ENCODE results near the gene IGFLR1. TPM values are rescaled to one million over a fixed set of nuclear protein-coding genes. Genes with fewer than 3 reads are reported as not detected.

The IGFLR1 gene
- total RNA-seq, 1 donor from 2014 or later = 17.1 TPM

- H3K4me3 ChIP-seq = no peak overlapping the region
- DNase-seq (no peak), ATAC-seq (no peak)
- no peaks in the 10 kb centered on the region for H3K36me3 ChIP-seq
- H3K4me1 ChIP-seq = peaks cover 12% of the 10 kb centered on the region
- no peaks in the 10 kb centered on the region for H3K9me3 ChIP-seq
- no peak overlapping the region for H3K27ac ChIP-seq
- no peak for TF ChIP-seq CTCF (IDR thresholded peaks at IDR 0.05)
- H3K27me3 ChIP-seq (ENCODE audit: low read depth) = no peaks in the 10 kb centered on the region
- intact Hi-C loops (cut with DNase I) = no loop called here
Measured at GRCh38 chr19:35713506-35713850, 28.8 kb downstream of the IGFLR1 start.

- intact Hi-C loops (cut with DNase I) = no loop called here
- no peak overlapping the region for H3K4me3 ChIP-seq
- DNase-seq (no peak), ATAC-seq (no peak)
- H3K27me3 ChIP-seq (ENCODE audit: low read depth) = no peaks in the 10 kb centered on the region
- no peak overlapping the region for H3K27ac ChIP-seq
- no peaks in the 10 kb centered on the region for H3K9me3 ChIP-seq
- TF ChIP-seq CTCF (IDR thresholded peaks at IDR 0.05) = no peak
- H3K4me1 ChIP-seq = peaks cover 11% of the 10 kb centered on the region
- no peaks in the 10 kb centered on the region for H3K36me3 ChIP-seq
Measured at GRCh38 chr19:35712567-35713505, 29.4 kb downstream of the IGFLR1 start.

DNA sequence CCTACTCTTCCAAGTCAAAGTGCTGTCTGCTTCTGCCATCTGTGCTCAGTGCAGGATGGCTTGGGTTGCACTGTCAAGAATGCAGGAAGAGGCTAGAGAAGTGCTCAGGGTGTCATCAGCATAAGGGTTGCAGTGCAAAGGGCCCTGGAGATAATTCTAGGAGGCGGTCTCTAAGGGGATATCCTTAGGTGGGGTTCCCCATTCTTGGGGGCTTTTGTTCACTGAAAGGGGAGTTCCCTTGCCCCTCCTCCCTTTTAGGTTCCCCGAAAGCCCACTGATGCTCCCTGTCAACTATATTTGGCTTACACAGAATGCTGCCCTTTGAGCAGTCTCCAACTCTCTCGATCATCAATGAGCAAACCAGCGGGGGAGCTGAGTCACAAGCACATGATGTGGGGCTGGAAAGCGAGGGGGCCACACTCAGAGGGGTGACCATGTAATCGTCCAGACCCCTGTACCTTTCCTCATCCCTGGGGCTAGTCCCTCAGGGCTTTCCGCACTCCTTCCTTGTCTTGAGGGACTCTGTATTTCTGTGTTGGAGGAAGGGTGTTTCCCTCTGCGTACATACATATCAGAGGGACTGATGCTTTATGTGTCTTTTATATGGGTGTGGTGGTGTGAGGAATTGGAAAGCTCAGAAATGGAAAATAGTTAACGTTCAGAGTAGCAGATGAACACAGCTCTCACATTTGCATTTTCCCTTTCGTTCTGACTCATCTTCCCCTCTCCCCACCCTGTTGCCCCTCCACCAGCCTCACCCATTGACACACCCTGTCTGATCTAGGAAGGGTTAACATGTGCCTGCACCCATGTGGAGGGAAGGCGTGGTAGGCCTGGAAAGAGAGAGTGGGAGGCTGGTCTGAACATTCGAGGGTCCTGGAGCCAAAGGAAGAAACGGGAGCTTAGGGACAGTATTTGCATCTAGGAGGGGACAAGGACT is 31.2 kb downstream of the IGFLR1 start:
- intact Hi-C loops (cut with DNase I) = no loop called here
- no peaks in the 10 kb centered on the region for H3K27me3 ChIP-seq (ENCODE audit: low read depth)
- no peak overlapping the region for H3K27ac ChIP-seq
- ATAC-seq (no peak), DNase-seq (no peak)
- H3K36me3 ChIP-seq = no peaks in the 10 kb centered on the region
- no peak overlapping the region for H3K4me3 ChIP-seq
- H3K9me3 ChIP-seq = no peaks in the 10 kb centered on the region
- no peak for TF ChIP-seq CTCF (IDR thresholded peaks at IDR 0.05)
- H3K4me1 ChIP-seq = peaks cover 9% of the 10 kb centered on the region

GRCh38 chr19:35708391-35708790 is 33.9 kb downstream of the IGFLR1 start:
- no peak for DNase-seq
- no peak overlapping the region for H3K27ac ChIP-seq
- TF ChIP-seq CTCF (IDR thresholded peaks at IDR 0.05) = no peak
- H3K36me3 ChIP-seq = no peaks in the 10 kb centered on the region
- no peaks in the 10 kb centered on the region for H3K27me3 ChIP-seq (ENCODE audit: low read depth)
- H3K9me3 ChIP-seq = no peaks in the 10 kb centered on the region
- H3K4me1 ChIP-seq = no peaks in the 10 kb centered on the region
- H3K4me3 ChIP-seq = no peak overlapping the region
- no peak for ATAC-seq
- intact Hi-C loops (cut with DNase I) = no loop called here

DNA sequence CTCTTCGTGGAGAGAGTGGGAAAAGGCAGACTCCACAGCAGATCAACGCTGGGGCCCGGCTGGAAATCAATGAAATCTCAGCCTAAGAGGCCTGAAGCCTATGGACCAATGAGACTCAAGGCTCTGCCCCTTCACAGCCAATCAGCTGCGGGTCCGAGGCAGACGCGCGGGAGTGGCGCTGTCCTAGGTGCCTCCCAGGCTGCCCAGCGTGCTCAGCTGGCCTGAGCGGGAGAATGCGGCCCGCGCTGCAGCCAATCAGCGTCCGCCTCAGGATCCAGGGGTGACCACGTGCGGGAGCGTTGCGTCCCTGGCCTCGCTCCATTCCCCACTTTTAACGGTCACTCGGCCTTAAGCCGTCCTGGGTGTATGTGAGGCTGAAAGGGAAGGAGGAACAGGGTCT is 38.0 kb downstream of the IGFLR1 start, which contains the start of gene ZBTB32:
Gene ZBTB32, plus strand, starts transcription at position 341 of the 400 bp plus-strand sequence. CDS start 10,069 bp downstream, outside the sequence.
- no peak within 1 kb of the TSS for H3K27ac ChIP-seq
- no peak for DNase-seq
- peaks cover 12% of the 10 kb centered on the region for H3K4me1 ChIP-seq
- TF ChIP-seq CTCF (IDR thresholded peaks at IDR 0.05) = no peak
- no peaks in the 10 kb centered on the region for H3K9me3 ChIP-seq
- H3K27me3 ChIP-seq (ENCODE audit: low read depth) = no peaks in the 10 kb centered on the region
- no peak within 1 kb of the TSS for H3K4me3 ChIP-seq
- ATAC-seq = peak in 1 of 2 donors; percentile 9
- H3K36me3 ChIP-seq = no peaks in the 10 kb centered on the region
- intact Hi-C loops (cut with DNase I) = no loop called here
